Adrenal gland (tissue), 12 donors: ENCODE data around the gene ACOD1. TPM values are rescaled to one million over a fixed set of nuclear protein-coding genes. Genes with fewer than 3 reads are reported as not detected.

ENCODE experiments used
- DNase-seq, 7 donors: peaks; one replicate each; pipeline ENCODE4 v3.0.0-alpha.2; 2019 to 2020
- H3K27ac ChIP-seq, 5 donors: fragments of 200-600 bp; sonication (generic) in 4 of 5; 1 replicate in 3 of 5; 2 replicates in 2 of 5; pipeline versions ENCODE4 v1.5.1 to v1.8.0; 2016 to 2020; ENCODE audit warnings: mild to moderate bottlenecking in 1 of 5
- H3K27me3 ChIP-seq: fragments of 200-600 bp; 2 replicates; pipeline ENCODE4 v1.8.0; 2021
- H3K36me3 ChIP-seq, 2 donors: fragments of 200-600 bp; replicated peaks in 1 of 2; 1 replicate in 1 of 2; 2 replicates in 1 of 2; pipeline versions ENCODE4 v1.5.1 to v1.8.0; 2018 to 2022
- H3K4me1 ChIP-seq, 2 donors: fragments of 200-600 bp; replicated peaks in 1 of 2; 1 replicate in 1 of 2; 2 replicates in 1 of 2; pipeline versions ENCODE4 v1.5.1 to v1.8.0; 2018 to 2021
- H3K4me3 ChIP-seq, 4 donors: fragments of 200-600 bp; sonication (generic) in 3 of 4; one replicate each; pipeline ENCODE4 v1.5.1; 2016 to 2018
- H3K9me3 ChIP-seq, 3 donors: fragments of 200-600 bp; sonication (generic) in 1 of 3; replicated peaks in 1 of 3; 1 replicate in 2 of 3; 2 replicates in 1 of 3; pipeline versions ENCODE4 v1.5.1 to v1.8.0; 2016 to 2021
- POLR2A ChIP-seq, 2 donors: fragments of 450-650 bp; IDR thresholded peaks; one replicate each; pipeline ENCODE4 v1.6.1; 2017; ENCODE audit warnings: antibody characterized with exemption in 2 of 2, mild to moderate bottlenecking in 2 of 2, moderate library complexity in 1 of 2
- WGBS, 4 donors: extraction: QIAGEN DNeasy Blood & Tissue Kit in 2 of 4; methylation state at CpG; one replicate each; pipeline versions ENCODE4 v1.1.5 to v1.1.7; 2013 to 2017; 5-methylcytosine and 5-hydroxymethylcytosine counted together
- intact Hi-C, 2 donors: fragments of 100-400 bp; cut with DNase I; formaldehyde crosslinking; loops; one replicate each; pipeline versions ENCODE4 v1.14.1 to v1.15.0; 2022 to 2023
- polyA plus RNA-seq, 3 donors: library from polyadenylated mRNA; stranded (reverse); fragments of 200-250 nt in 2 of 3; fragments of 350-450 nt in 1 of 3; fragmentation: Illumina TruSeq in 1 of 3; extraction: RNeasy Lipid Tissue Mini Kit (QIAGEN cat#74804) in 1 of 3; gene quantifications; one replicate each; pipeline ENCODE4 v1.2.3, GENCODE V29; 2013 to 2014
- total RNA-seq, 9 donors: library from RNA; depleted of rRNA in 4 of 9; stranded (reverse); fragments of >200 nt in 4 of 9; fragments of 120-200 nt in 1 of 9; fragmentation: NEBNext Ultra II Directional in 1 of 9; extraction: Animal tissue kit (Norgen Biotek cat#: 25700) in 1 of 9; gene quantifications; one replicate each; pipeline versions ENCODE4 v1.1.0 to v1.2.4, GENCODE V29; 2013 to 2023
- TF ChIP-seq, protein P1 (sequence below), 6 experiments: fragments of 450-650 bp in 4 of 6; fragments of 200-600 bp in 2 of 6; sonication (generic) in 1 of 6; IDR thresholded peaks; 1 replicate in 5 of 6; 2 replicates in 1 of 6; pipeline versions ENCODE4 v1.5.1 to v1.8.0; 2016 to 2021; ENCODE audit warnings: antibody characterized with exemption in 6 of 6, mild to moderate bottlenecking in 2 of 6, moderate library complexity in 1 of 6
- donor health status: healthy with polysubstance abuse.
- donor health status: Bipolar disorder and iron deficiency.
- donor health status: DM: yes; HTN: yes; CAD: no.
- donor health status: DM: no; HTN: no; CAD: no.
- donor health status: DM: no; HTN: no; CAD: no.
- donor health status: DM: yes; HTN: yes; CAD: no.

ACOD1 gene
- total and polyA plus RNA-seq, 12 donors = not detected

GRCh38 chr13:76971851-76972829 lies 23.8 kb downstream of the ACOD1 start:
- intact Hi-C loops = loop anchor here in 1 of 2 donors (10.0 kb wide), 1 partner anchor 1097 kb away; no protein-coding TSS in a partner anchor
- Histone ChIP-seq H3K27me3 (no peaks in the 10 kb centered on the region), H3K27ac (no peak overlapping the region), H3K36me3 (no peaks in the 10 kb centered on the region), H3K4me1 (no peaks in the 10 kb centered on the region), H3K9me3 (no peaks in the 10 kb centered on the region), H3K4me3 (no peak overlapping the region)
- 24 to 32% (median 30%) methylated on average over 19 of the region's 19 CpGs for WGBS, 4 donors
- TF ChIP-seq, protein P1, sequence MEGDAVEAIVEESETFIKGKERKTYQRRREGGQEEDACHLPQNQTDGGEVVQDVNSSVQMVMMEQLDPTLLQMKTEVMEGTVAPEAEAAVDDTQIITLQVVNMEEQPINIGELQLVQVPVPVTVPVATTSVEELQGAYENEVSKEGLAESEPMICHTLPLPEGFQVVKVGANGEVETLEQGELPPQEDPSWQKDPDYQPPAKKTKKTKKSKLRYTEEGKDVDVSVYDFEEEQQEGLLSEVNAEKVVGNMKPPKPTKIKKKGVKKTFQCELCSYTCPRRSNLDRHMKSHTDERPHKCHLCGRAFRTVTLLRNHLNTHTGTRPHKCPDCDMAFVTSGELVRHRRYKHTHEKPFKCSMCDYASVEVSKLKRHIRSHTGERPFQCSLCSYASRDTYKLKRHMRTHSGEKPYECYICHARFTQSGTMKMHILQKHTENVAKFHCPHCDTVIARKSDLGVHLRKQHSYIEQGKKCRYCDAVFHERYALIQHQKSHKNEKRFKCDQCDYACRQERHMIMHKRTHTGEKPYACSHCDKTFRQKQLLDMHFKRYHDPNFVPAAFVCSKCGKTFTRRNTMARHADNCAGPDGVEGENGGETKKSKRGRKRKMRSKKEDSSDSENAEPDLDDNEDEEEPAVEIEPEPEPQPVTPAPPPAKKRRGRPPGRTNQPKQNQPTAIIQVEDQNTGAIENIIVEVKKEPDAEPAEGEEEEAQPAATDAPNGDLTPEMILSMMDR (IDR thresholded peaks at IDR 0.05) = no peak
- no peak for TF ChIP-seq POLR2A (IDR thresholded peaks at IDR 0.05)
- DNase-seq = peak in 5 of 7 donors; percentile 23 to 48 (median 30)

DNA sequence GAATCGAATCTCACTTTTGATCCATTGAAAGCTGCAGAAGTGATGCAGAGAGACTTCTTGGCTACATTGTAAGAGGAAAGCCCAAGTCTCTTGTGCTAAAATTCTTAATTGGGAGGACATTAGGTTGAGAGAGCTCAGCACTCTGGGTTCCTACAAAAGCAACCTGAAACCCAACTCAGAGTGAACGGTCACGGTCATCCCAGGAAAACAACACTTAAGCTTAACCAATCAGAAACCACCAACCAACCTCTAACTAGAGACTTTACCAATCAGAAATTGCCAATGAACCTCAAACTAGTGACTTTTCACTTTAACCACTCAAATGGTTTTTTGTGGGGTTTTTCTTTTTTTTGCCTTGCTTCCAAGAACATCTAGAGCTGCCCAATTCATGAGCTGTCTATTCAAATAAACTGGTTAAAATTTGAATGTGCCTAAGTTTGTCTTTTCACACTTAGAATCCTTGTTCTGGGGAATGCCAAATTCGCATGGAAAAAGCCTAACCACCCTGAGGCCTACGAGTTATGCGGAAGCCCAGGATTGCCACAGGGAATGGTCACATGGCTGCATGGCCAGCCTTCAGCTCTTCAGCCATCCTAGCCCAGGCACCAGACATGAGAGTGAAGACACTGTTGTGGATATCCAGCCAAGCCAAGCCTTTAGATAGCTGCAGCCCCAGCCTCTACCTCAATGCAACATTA lies 25.8 kb downstream of the ACOD1 start:
- no peaks in the 10 kb centered on the region for H3K27me3 ChIP-seq
- no peaks in the 10 kb centered on the region for H3K4me1 ChIP-seq
- TF ChIP-seq POLR2A (IDR thresholded peaks at IDR 0.05) = no peak
- TF ChIP-seq, protein P1 (IDR thresholded peaks at IDR 0.05) = no peak
- WGBS, 4 donors = 85 to 97% (median 94%) methylated on average over 6 of the region's 6 CpGs
- no peak overlapping the region for H3K27ac ChIP-seq
- H3K4me3 ChIP-seq = no peak overlapping the region
- no peaks in the 10 kb centered on the region for H3K36me3 ChIP-seq
- intact Hi-C loops = loop anchor here in 1 of 2 donors (10.0 kb wide), 1 partner anchor 1099 kb away; no protein-coding TSS in a partner anchor
- no peak for DNase-seq
- H3K9me3 ChIP-seq = no peaks in the 10 kb centered on the region

- H3K36me3 ChIP-seq = no peaks in the 10 kb centered on the region
- 82 to 92% (median 84%) methylated on average over 3 of the region's 3 CpGs for WGBS, 4 donors
- TF ChIP-seq, protein P1 (IDR thresholded peaks at IDR 0.05) = no peak
- no peak for TF ChIP-seq POLR2A (IDR thresholded peaks at IDR 0.05)
- no peaks in the 10 kb centered on the region for H3K9me3 ChIP-seq
- H3K27ac ChIP-seq = no peak overlapping the region
- no peaks in the 10 kb centered on the region for H3K4me1 ChIP-seq
- no peaks in the 10 kb centered on the region for H3K27me3 ChIP-seq
- DNase-seq = no peak
- no peak overlapping the region for H3K4me3 ChIP-seq
- intact Hi-C loops = loop anchor here in 1 of 2 donors (10.0 kb wide), 1 partner anchor 1100 kb away; no protein-coding TSS in a partner anchor
Observed at GRCh38 chr13:76974618-76974975, 26.3 kb downstream of the ACOD1 start.

DNA sequence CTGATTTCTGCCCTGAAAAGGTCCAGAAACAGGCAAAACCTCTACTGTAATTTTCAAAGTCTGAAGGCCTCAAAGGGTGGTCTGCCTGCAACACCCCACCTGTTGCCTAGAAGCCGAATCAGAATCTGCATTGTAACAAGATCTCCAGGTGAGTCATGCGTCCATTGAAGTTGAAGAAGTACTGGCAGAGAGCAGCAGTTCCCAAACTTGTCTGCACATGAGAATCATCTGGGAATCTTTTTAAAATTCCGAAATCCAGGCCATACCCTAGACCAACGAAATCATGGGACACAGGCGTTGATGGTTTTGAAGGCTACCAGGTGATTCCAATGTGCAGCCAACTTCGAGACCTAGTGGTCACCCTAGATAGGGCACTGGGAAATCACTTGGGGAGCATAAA lies 27.6 kb downstream of the ACOD1 start:
- intact Hi-C loops = loop anchor here in 1 of 2 donors (10.0 kb wide), 1 partner anchor 1101 kb away; no protein-coding TSS in a partner anchor
- no peak for DNase-seq
- 77 to 89% (median 84%) methylated on average over 6 of the region's 6 CpGs for WGBS, 4 donors
- no peak overlapping the region for H3K4me3 ChIP-seq
- no peaks in the 10 kb centered on the region for H3K27me3 ChIP-seq
- H3K27ac ChIP-seq = no peak overlapping the region
- no peaks in the 10 kb centered on the region for H3K9me3 ChIP-seq
- no peaks in the 10 kb centered on the region for H3K36me3 ChIP-seq
- peaks cover 0 to 8% of the 10 kb centered on the region in 2 donors for H3K4me1 ChIP-seq
- no peak for TF ChIP-seq POLR2A (IDR thresholded peaks at IDR 0.05)
- TF ChIP-seq, protein P1 (IDR thresholded peaks at IDR 0.05) = no peak
